Stimulated activated CD8-positive, alpha-beta memory T cell treated with anti-CD3 and anti-CD28 coated beads, Interleukin-2, amount 100 ng/mL, for 48 hours (primary cell): ENCODE data around the gene TNFRSF1A.

ENCODE experiments used
- DNase-seq, 2 donors: peaks; one replicate each; pipeline ENCODE4 v3.0.0-alpha.2; 2020; ENCODE audit warnings: low read depth in 2 of 2

Gene TNFRSF1A

DNA sequence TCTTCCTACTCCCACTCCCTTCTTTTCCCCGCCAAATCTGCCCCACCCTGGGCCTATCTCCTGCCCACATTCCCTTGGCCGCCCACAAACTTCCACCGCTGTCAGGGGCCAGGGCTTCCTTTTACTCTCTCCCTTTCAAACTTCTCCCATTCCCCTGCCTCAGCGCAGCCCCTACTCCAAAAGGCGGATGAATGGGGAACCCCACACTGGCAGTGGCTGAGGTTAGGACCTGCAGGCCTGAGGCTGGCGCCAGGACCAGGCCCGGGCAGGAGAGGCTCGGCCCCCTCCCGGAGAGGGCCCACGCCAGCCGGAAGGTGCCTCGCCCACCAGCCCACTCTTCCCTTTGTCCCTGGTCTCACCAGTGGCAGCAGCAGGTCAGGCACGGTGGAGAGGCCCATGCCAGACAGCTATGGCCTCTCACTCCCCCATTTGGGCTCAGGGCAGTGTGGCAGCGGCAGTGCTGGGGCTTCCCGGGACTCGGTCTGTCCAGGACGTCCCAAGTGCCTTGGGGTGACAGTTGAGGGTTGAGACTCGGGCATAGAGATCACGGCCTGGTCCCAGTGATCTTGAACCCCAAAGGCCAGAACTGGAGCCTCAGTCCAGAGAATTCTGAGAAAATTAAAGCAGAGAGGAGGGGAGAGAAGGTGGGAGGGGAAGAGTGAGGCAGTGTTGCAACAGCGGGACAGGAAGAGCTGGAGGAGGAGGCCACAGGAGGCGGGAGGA lies at the start of gene TNFRSF1A:
Gene TNFRSF1A (minus strand): TSS at position 660 of the 723 bp plus-strand sequence. CDS start 262 bp downstream, at position 398.
- DNase-seq: no peak

DNA sequence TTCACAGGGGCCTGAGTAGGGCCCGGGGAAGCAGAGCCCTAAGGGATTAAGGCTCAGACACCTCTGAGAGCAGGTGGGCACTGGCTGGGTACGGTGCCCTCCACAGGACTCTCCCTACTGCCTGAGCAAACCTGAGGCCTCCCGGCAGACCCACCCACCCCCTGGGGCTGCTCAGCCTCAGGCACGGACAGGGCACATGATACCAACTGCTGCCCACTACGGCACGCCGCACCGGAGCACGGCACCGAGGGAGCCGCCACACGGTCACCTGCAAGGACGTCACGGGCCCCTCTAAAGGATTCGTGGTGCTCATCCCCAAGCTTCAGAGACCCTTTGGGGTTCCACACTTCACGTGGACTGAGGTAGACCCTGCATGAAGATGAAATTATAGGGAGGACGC lies 49.1 kb upstream of the TNFRSF1A start:
- no peak for DNase-seq

DNA sequence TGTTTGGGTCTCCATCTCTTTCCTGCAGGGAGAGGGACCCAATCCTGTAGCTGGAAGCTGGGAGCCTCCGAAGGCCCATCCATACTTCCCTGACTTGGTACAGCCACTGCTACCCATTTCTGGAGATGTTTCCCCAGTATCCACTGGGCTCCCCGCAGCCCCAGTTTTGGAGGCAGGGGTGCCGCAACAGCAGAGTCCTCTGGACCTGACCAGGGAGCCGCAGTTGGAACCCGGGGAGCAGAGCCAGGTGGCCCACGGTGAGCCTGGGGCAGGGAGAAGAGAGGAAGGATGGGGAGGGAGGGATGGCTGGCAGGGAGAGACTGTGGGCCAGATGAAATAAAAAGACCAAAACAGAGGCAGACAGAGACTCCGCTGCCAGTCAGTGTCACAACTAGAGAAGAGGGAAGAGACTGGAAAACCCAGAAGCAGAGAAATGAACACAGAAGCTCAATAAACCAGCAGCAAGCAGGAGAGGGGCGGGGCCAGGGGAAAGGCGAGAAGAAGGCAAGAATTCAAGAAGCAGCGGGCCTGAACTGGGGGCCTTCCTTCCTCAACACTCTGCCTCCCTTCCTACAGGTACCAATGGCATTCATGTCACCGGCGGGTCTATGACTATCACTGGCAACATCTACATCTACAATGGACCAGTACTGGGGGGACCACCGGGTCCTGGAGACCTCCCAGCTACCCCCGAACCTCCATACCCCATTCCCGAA lies 48.4 kb upstream of the TNFRSF1A start:
- DNase-seq: no peak

DNA sequence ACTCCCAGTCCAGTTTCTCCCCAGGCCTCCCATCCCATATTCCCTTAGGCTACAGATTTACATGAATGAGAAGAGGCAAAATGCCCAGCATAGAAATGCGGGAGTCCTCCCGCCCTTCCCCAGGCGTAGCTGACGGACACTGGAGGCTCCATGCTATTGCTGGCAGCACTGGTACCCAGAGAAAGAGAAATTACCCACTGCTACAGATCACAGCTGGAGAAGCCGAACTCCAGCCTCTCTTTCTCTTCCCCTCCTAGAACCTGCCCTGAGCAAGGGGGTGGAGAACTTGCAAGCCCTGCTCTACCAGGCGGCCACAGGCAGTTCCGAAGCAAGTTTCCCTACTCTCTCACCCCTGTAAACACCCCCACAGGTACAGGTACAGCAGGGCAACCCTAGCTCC lies 45.7 kb upstream of the TNFRSF1A start:
- DNase-seq: no peak

DNA sequence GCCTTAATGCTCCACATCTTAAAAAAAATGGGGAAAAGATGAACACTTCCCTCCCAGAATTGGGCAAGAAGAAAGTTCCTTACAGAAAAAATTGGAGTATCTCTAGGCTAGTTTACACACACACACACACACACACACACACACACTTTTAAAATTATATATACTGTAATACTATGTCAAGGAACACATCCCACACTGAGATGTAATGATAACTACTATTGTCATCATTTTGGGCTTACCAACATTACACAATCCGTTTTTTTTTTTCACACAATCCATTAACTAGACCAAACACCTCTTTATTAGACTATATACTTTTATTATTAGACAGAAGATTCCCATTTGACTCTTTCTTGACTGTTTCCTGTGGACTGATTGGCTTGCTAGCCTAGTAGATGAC lies 44.6 kb upstream of the TNFRSF1A start:
- no peak for DNase-seq

DNA sequence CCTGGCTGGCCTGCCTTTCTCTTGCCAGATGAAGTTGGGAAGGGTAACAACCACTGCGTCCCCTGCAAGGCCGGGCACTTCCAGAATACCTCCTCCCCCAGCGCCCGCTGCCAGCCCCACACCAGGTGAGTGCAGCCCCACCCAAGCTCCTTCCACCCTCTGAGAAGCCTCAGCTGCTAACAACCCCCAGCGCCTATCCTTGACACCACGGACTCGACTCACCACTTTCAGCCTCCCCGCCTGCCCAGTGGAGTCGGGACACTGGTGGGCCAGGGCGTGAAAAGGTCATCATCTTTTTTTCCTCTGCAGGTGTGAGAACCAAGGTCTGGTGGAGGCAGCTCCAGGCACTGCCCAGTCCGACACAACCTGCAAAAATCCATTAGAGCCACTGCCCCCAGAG lies 44.2 kb upstream of the TNFRSF1A start:
- no peak for DNase-seq

DNA sequence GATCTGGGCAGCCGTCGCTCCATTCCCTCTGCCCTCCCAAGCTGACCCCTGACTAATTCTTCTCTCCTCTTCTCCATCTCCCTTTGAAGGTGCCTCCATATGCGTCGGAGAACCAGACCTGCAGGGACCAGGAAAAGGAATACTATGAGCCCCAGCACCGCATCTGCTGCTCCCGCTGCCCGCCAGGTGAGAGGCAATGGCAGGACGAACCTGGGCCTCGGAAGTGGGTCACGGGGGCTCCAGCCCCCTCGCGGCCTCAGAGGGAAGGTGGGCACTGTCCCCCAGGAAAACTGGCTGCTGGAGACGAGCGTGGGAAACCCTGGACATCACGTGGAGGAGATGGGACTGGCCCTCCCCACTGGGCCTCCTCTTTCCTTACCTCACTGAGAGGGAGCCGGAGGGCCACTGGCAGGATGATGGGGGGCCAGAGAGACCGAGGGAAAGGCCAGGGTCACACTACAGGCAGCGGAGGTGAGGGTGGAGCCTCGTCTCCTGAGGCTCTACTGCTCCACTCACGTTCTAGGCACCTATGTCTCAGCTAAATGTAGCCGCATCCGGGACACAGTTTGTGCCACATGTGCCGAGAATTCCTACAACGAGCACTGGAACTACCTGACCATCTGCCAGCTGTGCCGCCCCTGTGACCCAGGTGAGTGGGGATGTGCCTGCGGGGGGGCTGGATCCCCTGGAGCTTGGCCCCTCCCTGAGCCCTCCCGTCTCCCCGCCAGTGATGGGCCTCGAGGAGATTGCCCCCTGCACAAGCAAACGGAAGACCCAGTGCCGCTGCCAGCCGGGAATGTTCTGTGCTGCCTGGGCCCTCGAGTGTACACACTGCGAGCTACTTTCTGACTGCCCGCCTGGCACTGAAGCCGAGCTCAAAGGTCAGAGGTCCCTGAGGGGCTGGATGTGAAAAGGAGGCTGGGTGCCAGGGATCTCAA lies 42.9 kb upstream of the TNFRSF1A start:
- no peak for DNase-seq

DNA sequence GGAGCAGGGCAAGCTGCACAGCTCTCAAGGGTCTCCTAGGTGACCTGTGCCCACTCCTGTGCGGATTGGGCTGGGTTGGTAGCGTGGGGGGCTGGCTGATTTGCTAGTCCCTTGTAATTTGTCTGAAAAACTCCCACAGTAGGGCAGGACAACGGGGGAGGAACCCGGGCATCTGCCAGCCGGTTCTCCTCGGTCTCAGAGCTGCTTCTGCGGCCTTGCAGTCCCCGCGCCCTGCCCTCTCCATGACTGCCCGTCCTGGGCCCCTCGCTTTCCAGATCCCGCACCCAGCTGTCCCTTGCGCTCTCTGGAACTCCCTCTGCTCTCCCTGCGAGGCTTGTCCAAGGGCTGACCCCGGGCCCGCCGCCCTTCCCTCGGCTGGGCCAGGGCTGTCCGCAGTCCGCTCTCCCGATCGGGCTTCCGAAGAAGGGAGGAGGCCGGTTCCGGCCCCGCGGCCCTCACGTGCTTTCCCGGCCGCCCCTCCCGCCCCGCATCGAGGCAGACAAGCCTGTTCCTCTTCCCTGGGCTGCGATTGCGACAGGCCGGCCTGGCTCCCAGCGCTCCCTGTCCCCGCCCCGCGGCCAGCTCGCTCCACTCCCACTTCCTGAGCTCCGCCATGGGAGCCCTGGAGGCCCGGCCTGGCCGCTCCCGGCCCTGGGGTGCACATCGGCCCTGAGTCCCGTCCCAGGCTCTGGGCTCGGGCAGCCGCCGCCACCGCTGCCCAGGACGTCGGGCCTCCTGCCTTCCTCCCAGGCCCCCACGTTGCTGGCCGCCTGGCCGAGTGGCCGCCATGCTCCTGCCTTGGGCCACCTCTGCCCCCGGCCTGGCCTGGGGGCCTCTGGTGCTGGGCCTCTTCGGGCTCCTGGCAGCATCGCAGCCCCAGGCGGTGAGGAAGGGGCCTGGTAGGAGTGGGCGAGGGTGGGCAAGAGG lies 42.0 kb upstream of the TNFRSF1A start, which contains the start of gene LTBR:
Gene LTBR (plus strand): TSS at position 591 of the 927 bp plus-strand sequence. CDS start 197 bp downstream, at position 788.
- DNase-seq: no peak

DNA sequence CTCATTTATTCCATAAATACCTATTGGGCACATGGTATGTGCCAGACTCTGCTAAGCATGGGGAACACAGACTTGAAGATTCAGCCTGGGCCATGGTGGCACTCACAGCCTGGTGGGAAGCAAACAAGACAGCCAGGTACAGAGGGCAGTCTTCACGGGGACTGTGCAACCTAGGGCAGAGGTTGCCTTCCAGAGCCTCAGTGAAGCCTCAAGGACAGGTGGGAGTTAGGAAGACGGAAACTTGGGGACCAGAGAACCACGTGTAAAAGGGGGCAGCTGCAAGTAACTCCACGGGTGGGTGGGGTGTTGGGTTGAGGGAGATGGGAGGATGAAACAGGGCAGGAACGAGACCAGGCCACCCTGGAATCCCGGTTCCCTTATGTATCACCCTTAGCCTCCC lies 41.1 kb upstream of the TNFRSF1A start:
- DNase-seq: no peak

DNA sequence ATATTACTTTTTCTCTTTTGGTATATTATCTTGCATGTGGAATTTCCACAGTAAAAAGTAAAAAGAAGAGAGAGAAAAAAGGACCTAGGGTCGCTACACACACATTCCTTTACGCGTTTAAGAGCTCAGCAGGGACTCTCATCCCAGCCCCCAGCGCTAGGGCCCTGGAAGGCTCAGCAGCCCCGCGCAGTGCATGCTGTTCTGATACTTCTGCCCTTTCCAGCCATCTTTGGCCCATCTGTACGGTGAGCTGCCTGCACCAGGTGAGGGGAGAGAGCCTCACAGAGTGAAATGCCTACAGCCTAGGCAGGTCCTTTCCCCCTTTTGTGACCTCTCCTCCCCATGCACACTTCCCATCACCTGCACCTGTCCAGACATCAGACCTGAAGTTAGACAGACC lies 40.5 kb upstream of the TNFRSF1A start:
- DNase-seq: no peak

DNA sequence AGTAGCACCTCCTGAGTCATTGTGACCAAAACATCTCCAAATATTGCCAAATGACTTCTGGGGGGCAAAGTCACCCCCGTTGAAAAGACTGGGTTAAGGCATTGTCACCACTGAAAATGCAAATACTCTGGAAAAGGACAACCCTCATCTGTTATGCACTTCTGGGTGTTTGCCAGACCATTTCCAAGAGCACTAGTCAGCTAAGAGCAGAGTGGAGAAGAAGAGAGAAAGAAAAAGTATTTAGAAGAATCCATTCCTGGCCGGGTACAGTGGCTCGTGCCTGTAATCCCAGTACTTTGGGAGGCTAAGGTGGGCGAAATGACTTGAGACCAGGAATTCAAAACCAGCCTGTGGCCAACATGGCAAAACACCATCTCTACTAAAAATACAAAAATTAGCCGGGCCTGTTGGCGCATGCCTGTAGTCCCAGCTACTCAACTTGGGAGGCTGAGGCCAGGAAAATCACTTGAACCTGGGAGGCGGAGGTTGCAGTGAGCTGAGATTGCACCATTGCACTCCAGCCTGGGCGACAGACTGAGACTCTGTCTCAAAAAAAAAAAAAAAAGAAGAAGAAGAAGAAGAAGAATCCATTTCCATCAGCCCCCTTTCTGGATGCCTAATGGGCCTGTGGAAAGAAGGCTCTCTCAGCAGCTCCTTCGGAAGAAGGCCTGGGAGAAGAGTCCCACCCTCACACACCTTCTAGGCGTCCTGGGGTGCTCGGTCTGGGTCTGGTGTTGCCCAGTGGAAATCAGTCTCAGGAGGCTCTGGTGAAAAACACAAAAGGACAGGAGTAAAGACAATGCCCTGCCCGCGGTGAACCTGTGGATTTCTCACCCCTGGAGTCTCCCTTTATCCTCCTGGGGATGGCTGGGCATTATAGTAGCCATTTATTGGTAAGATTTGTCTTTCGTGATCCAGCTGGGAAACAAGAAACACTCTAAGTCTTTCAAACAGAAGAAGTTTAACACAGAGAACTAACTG lies 38.6 kb upstream of the TNFRSF1A start:
- DNase-seq: no peak

DNA sequence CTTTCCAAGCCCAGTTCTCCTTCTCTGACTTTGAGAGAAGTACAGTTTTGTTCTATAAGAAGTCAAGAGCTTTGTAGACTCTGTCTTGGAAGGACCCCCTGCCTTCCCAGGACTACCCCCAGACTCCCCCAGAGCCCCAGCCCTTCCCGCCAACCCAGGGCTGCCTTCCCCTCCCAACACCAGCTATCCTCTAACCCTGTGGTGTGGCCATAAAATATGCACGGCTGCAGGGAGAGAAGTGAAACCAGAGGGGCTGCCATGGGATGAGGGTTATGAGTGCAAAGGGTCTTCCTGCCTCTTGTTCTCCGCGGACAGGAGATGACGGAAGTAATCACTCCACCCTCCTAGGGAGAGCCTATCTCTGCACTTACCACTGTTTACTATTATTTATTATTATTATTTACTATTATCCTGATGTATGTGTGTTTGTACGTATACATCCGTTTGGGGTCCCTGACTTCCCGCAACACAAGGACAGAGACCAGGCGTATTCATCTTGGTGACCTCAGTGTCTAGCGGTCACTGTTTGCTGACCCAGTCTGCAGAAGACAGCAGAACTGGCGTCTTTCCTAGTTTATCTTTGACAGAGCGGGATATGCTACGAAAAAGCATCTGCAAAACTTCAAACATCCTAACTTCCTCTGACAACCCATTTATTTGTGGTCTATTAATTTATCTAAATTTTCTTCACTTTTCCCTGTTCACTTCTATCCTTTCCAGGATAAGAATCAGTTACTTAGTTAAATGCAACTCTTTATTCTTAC lies 37.0 kb upstream of the TNFRSF1A start:
- DNase-seq: no peak

DNA sequence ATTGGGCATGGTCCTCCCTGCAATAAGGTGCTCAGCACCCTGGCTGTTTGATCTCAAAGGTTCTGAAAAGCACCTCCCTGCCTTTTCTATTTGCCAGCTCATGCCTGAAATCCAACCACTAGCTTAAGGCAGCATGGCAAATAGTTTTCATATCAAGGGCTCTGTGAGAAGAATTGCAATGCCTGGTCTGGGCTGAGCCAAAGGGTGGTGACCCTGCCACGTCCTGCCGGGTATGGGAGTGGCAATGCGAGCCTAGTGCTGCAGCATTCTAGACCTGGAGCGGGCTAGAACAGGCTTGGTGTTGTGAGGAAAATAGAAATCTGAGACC lies 35.8 kb upstream of the TNFRSF1A start:
- DNase-seq: no peak

DNA sequence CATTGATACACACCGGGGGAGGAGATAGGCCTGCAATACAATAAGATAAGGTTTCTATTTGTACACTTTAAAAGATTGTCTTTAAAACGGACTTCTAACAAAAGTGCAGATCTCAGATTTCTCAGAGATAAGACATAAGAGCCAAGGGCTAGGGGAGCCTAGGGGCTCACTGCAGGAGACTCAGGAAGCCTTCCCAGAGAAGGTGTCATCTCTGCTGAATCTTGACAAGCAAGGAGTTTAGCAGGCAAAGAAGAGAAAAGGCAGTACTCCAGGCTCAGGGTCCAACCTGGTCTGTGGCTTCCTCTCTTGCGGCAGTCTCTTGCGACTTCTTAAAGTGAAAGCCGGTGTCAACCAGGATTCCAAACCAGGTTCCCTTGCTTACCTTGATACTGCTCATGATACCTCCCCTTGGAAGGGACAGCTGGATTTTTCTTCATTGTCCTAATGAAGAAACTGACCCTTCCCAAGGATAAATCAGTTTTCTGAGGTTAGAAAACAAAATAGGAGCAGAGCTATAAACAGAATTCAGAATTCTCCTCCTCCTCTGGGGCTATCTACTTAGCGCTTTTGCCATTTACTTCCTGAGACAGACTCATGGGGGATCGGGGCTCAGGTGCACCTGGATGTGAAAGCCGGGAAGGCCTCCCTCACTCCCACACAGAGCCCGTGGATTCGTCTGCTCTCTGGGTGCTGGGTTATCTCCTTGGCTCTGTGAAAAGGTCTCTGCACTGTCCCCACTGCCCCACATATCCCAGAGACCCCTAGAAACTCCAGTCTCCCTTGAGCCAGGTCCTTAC lies 35.2 kb upstream of the TNFRSF1A start:
- DNase-seq: no peak

DNA sequence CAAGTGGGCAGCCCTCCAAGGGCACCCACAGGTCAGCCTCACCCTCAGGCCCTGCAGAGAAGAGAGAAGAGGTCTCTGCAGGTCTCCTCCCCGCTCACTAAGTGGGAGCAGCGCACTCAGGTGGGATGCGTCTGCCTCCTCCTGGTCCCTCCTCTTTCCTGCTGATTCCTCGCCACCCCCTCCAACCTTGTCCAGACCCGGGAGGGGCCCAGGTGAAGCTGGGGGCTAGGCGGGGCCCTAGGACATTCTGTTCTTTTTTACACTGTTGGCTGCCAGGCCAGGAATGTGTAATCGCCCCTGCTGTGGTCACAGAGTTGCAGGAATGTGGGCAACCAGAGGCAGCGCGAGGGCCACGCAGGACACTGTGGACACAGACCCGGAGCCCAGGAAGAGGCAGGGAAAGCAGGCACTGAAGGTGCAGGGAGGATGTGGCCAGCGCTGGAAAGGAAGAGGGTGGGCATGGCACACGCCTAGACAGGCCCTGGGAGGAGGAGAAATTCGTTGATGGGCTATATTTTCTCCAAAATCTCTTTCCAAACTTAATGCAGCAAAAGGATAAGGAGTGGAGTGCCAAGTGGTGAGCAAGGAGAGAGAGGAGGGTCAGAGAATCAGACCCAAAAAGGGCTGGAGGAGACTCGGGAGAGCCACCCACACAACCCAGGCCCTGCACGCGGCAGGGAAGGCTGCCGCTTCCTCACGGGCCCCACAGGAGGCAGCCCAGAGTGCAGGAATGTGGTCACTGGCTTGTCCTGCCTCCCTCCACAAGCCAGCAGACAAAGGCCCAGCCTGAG lies 34.4 kb upstream of the TNFRSF1A start:
- DNase-seq: no peak

DNA sequence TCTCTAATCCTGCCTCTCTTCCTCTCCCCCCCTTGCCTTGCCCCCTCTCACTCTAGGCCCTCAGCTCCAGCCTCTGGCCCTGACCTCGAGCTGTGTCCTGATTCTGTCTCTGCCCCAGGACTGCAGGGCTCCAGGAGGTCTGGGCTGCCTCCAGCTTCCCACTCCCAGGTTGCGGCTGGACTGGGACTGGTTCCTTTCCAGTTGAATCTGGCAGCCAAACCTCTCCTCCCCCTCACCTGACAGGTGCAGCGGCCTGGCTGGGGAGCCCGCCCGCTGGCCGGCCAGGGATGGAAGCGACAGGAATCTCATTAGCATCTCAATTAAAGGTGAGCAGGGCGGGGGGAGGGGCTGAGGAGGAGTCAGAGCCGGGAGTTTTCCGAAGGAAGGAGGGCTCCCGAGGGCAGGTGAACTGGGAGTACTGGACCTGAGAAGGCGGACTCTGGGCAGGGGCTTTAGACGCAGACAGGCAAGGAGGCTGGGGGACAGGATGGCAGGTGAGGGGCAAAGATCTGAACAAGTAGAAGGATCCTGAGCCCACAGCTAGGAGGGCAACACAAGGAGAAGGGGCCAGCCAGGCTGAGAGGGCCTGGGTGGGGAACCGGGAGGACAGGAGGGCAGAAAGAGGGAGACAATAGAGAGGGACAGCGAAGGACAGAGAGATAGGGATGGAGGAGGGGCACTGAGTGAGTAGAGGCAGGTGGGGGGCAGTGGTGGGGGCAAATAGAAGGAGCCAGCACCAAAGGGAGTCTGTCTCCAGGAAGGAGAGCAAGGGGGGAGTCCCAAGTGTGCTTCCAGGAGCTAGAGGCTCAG lies 33.6 kb upstream of the TNFRSF1A start, which contains the start of gene SCNN1A:
Gene SCNN1A (minus strand): TSS at position 295 of the 810 bp plus-strand sequence. CDS start 780 bp downstream, outside the sequence.
- DNase-seq: no peak

DNA sequence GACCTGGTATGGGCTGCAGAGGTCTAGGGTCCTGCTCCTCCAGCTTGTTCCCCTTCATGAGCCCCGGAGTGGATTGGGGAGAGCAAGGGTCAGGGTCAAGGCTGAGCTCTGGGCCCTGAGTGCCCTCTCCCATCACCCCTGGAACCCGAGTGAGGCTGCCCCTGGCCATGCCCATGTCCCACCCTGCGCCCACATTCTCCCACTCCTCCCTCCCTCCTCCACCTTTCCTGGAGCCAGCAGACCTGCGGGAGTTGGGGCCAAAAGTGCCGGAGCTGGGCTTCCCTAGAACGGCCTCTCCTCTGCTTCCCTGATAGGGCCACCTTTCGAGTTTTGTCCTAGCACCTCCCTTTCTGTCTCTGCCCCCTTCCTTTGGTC lies 32.9 kb upstream of the TNFRSF1A start:
- no peak for DNase-seq
